HepG2 (cell line): ENCODE data around the gene AGRN. TPM values are rescaled to one million over a fixed set of nuclear protein-coding genes. Genes with fewer than 3 reads are reported as not detected.
A peak's percentile ranks its signal among the peaks of the same experiment; 100 is the strongest.

Experiments used
- ATAC-seq: fragments of 200-7000 bp; cut with Tn5 transposase; 3 replicates; pipeline ENCODE4 v1.9.1; 2020; ENCODE audit warnings: mild to moderate bottlenecking, moderate library complexity
- BruUV-seq: library from RNA; stranded (reverse); fragments of 400-500 nt; replicated peaks from 2 replicates; lab custom pipeline; 2021; lab: Mats Ljungman, UMichigan
- CTCF ChIA-PET: fragments of 300-600 bp; formaldehyde crosslinking; extraction: SDS; loops from one replicate; lab custom pipeline; 2021; ENCODE audit warnings: low total read pairs, inconsistent platforms, low intra/inter-chr PET ratio; lab: Yijun Ruan, JAX
- POLR2A ChIA-PET: fragments of 350-600 bp; sonication (Branson Sonifier 250); formaldehyde crosslinking; loops from one replicate; lab custom pipeline; 2020; ENCODE audit warnings: antibody characterized with exemption, inconsistent platforms; lab: Yijun Ruan, JAX
- DNase-seq: peaks from one replicate; pipeline ENCODE4 v3.0.0-alpha.2; 2015; ENCODE audit warnings: low spot score
- FAIRE-seq: peaks from 3 replicates; lab custom pipeline; 2011; peaks lifted over from hg19 to GRCh38; lab: Jason Lieb, UNC
- H2AFZ ChIP-seq: one replicate; pipeline ENCODE4 v1.6.1; 2011; ENCODE audit warnings: low read length, inconsistent platforms
- H3K27ac ChIP-seq: fragments of 300-600 bp; 3 replicates; pipeline ENCODE4 v1.8.0; 2011; ENCODE audit warnings: mixed run types, mild to moderate bottlenecking, mixed read lengths, low read length, inconsistent platforms; ENCODE audit not compliant: insufficient read depth; ENCODE audit errors: extremely low read length
- H3K27me3 ChIP-seq, 2 experiments: fragments of 200-600 bp in 1 of 2; 2 replicates in 1 of 2; 3 replicates in 1 of 2; pipeline versions ENCODE4 v1.6.0 to v1.8.0; 2011; ENCODE audit warnings: low read length in 2 of 2, mild to moderate bottlenecking in 2 of 2, moderate library complexity in 2 of 2, inconsistent platforms in 1 of 2; ENCODE audit not compliant: insufficient read depth in 2 of 2, control insufficient read depth in 1 of 2
- H3K36me3 ChIP-seq, 2 experiments: fragments of 200-600 bp in 1 of 2; replicated peaks in 1 of 2; 2 replicates in 1 of 2; 3 replicates in 1 of 2; pipeline versions ENCODE4 v1.5.1 to v1.8.0; 2011; ENCODE audit warnings: low read length in 2 of 2, inconsistent platforms in 1 of 2; ENCODE audit not compliant: insufficient read depth in 2 of 2, control insufficient read depth in 1 of 2
- H3K4me1 ChIP-seq: 2 replicates; pipeline ENCODE4 v1.5.1; 2012; ENCODE audit warnings: low read length, inconsistent platforms; ENCODE audit not compliant: insufficient read depth
- H3K4me2 ChIP-seq: 2 replicates; pipeline ENCODE4 v1.6.0; 2011; ENCODE audit warnings: low read depth, low read length, inconsistent platforms
- H3K4me3 ChIP-seq, 3 experiments: fragments of 200-600 bp in 1 of 3; sonication (generic), shearing (Covaris generic) in 1 of 3; replicated peaks in 1 of 3; 2 replicates each; pipeline ENCODE4 v1.5.1; 2011 to 2016; ENCODE audit warnings: low read length in 3 of 3, inconsistent platforms in 2 of 3, low read depth in 2 of 3, mild to moderate bottlenecking in 2 of 3, control low read depth in 1 of 3, mixed read lengths in 1 of 3; ENCODE audit not compliant: insufficient read depth in 1 of 3
- H3K79me2 ChIP-seq: one replicate; pipeline ENCODE4 v1.6.1; 2011; ENCODE audit warnings: low read length, inconsistent platforms; ENCODE audit not compliant: insufficient read depth
- H3K9ac ChIP-seq: 2 replicates; pipeline ENCODE4 v1.6.0; 2011; ENCODE audit warnings: mild to moderate bottlenecking, low read depth, low read length, inconsistent platforms; ENCODE audit not compliant: insufficient read depth
- H3K9me3 ChIP-seq: 2 replicates; pipeline ENCODE4 v1.5.1; 2012; ENCODE audit warnings: mild to moderate bottlenecking, low read length
- H4K20me1 ChIP-seq: 2 replicates; pipeline ENCODE4 v1.6.0; 2011; ENCODE audit warnings: inconsistent platforms, mild to moderate bottlenecking, low read length, moderate library complexity; ENCODE audit not compliant: insufficient read depth
- AGO2 ChIP-seq: fragments of 200-400 bp; formaldehyde crosslinking; optimal IDR thresholded peaks from 2 replicates; pipeline ENCODE3; 2017; ENCODE audit warnings: mild to moderate bottlenecking, low read depth, low read length, moderate library complexity
- CC2D1A ChIP-seq: sonication (generic); formaldehyde crosslinking; IDR thresholded peaks from 2 replicates; pipeline ENCODE4 v1.8.1; 2023; ENCODE audit warnings: mild to moderate bottlenecking, missing genetic modification reagents
- KDM5A ChIP-seq: fragments of 200-600 bp; sonication (generic); IDR thresholded peaks from 2 replicates; pipeline ENCODE4 v1.7.0; 2018; ENCODE audit warnings: antibody characterized with exemption, mild to moderate bottlenecking, low read length, borderline replicate concordance
- MYNN ChIP-seq: sonication (generic); formaldehyde crosslinking; IDR thresholded peaks from 2 replicates; pipeline ENCODE4 v1.4.0; 2020; ENCODE audit warnings: mild to moderate bottlenecking, low read depth, missing genetic modification reagents
- SIN3A ChIP-seq: IDR thresholded peaks from 2 replicates; pipeline ENCODE4 v1.6.1; 2011; ENCODE audit warnings: low read depth, mild to moderate bottlenecking, control low read depth, low read length, borderline replicate concordance
- YEATS2 ChIP-seq: sonication (generic); formaldehyde crosslinking; IDR thresholded peaks from 2 replicates; pipeline ENCODE4 v1.4.0; 2020; ENCODE audit warnings: missing genetic modification reagents, borderline replicate concordance
- ZBTB33 ChIP-seq: sonication (generic); formaldehyde crosslinking; IDR thresholded peaks from 2 replicates; pipeline ENCODE4 v1.4.0; 2020; ENCODE audit warnings: missing genetic modification reagents
- ZNF468 ChIP-seq: sonication (generic); formaldehyde crosslinking; IDR thresholded peaks from 2 replicates; pipeline ENCODE4 v1.8.0; 2022; ENCODE audit warnings: mild to moderate bottlenecking, moderate library complexity, missing genetic modification reagents
- ZNF768 ChIP-seq: sonication (generic); formaldehyde crosslinking; IDR thresholded peaks from 2 replicates; pipeline ENCODE4 v1.4.0; 2020; ENCODE audit warnings: missing genetic modification reagents
- ZXDC ChIP-seq: sonication (generic); formaldehyde crosslinking; IDR thresholded peaks from 2 replicates; pipeline ENCODE4 v1.5.0; 2020; ENCODE audit warnings: mild to moderate bottlenecking, missing genetic modification reagents
- WGBS: methylation state at CpG from one replicate; pipeline ENCODE4 v1.1.6; 2017; ENCODE audit warnings: low lambda C conversion rate; 5-methylcytosine and 5-hydroxymethylcytosine counted together
- in situ Hi-C: cut with HindIII; loops from 2 replicates; pipeline ENCODE4 v1.10.0; 2017; ENCODE audit warnings: low pct_unique_long_range_greater_than_20kb; ENCODE audit not compliant: extremely low pct_ligation_motif_present
- intact Hi-C: fragments of 100-400 bp; cut with micrococcal nuclease; formaldehyde crosslinking; loops from one replicate; pipeline ENCODE4 v1.10.0; 2022; ENCODE audit not compliant: unreplicated experiment
- polyA plus RNA-seq, 8 experiments: library from polyadenylated mRNA; depleted of rRNA in 3 of 8; stranded (reverse) in 7 of 8; unstranded in 1 of 8; fragments of >200 nt; fragmentation: Illumina TruSeq in 4 of 8; extraction: Trizol in 4 of 8; gene quantifications; 2 replicates each; pipeline versions ENCODE4 v1.2.1 to v1.2.3, GENCODE V29; 2011 to 2016; ENCODE audit warnings: low read depth in 4 of 8, missing spikeins in 1 of 8, mixed read lengths in 1 of 8; ENCODE audit not compliant: insufficient read depth in 1 of 8
- total RNA-seq, 5 experiments: library from RNA; depleted of rRNA; stranded (reverse); fragments of >200 nt; fragmentation: Illumina TruSeq; extraction: Trizol; gene quantifications; 2 replicates each; pipeline ENCODE4 v1.2.3, GENCODE V29; 2016; ENCODE audit warnings: low read depth in 1 of 5
- TF ChIP-seq, protein P1 (sequence below): sonication (generic); formaldehyde crosslinking; IDR thresholded peaks from 2 replicates; pipeline ENCODE4 v1.4.0; 2020; ENCODE audit warnings: missing genetic modification reagents, borderline replicate concordance

AGRN gene
- total and polyA plus RNA-seq, 2 of the 13 experiments (the other 11 are each of a cell fraction or from before 2014, with no cell fraction given), result 29.8 to 65.2 TPM

DNA sequence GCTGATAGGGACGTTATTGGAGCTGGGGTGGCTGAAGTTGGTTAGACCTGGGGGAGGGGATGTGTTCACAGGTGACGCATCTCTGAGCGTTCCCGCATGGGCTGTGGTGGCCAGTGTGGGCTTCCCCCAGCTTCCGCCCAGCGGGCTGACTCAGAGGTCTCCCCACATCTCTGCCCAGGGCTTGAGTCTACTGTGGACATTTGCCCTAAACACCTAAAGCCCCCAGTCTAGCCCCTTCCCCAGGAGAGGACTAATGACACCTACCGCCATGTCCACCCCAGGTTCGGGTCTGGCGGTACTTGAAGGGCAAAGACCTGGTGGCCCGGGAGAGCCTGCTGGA, 2.0 kb downstream of the AGRN start (continued):
- no peak for TF ChIP-seq ZXDC (CRISPR knock-in tag)
- peak; percentile 38; the same call in 1 of the 2 replicates for TF ChIP-seq ZBTB33 (CRISPR knock-in tag)
- no peak for TF ChIP-seq ZNF468 (CRISPR knock-in tag)
- no peak for TF ChIP-seq SIN3A

DNA sequence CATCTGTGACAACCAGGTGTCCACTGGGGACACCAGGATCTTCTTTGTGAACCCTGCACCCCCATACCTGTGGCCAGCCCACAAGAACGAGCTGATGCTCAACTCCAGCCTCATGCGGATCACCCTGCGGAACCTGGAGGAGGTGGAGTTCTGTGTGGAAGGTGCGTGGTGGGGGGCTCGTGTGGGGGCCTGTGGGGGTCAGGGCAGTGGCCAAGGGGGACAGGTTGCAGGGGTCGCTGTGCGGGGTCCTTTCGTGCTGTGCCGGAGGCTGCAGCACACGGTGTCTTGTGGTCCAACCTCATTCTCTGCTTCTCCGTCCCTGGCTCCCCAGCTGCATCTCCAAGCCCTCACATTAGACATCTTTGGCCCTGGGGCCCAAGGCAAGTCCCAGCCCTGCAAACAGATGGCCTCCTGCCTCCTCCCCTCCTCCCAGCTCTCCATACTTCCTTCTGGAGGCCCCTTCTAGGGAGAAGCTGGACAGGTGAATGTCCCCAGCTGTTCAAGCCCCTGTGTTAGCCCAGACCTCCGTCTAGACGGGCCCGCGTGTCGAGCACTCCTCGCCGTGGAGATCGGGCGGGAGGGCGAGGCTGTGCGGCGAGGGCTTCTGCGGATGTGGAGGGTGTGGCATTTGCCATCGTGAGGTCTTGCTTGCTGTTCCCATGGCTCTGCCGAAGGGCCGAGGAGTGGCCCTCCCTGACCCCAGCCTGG, 2.5 kb downstream of the AGRN start:
- ChIA-PET CTCF (no interaction called here), POLR2A (interaction anchor here (1.3 to 1.8 kb wide), 3 partner anchors 15 to 42 kb away, joined by 3 to 6 read pairs (median 4); no protein-coding TSS in a partner anchor)
- Histone ChIP-seq H3K36me3 (peaks cover 4 to 15% of the 10 kb centered on the region in 2 experiments; a peak in 4 of 5 replicates), H3K4me3 (no peak overlapping the region; a peak in 1 of 6 replicates), H2AFZ (no peak overlapping the region), H3K4me1 (peaks cover 62% of the 10 kb centered on the region), H3K27ac (no peak overlapping the region), H3K4me2 (peak overlapping the region; percentile 90; the same call in 1 of the 2 replicates), H4K20me1 (peaks cover 31% of the 10 kb centered on the region; the same call in 1 of the 2 replicates), H3K79me2 (peaks cover 23% of the 10 kb centered on the region), H3K9ac (peak overlapping the region; percentile 22; the same call in 1 of the 2 replicates), H3K9me3 (no peaks in the 10 kb centered on the region), H3K27me3 (no peaks in the 10 kb centered on the region)
- ATAC-seq (no peak), FAIRE-seq (no peak), DNase-seq (no peak)
- intact Hi-C loops, result no loop called here
- 100% methylated on average over 1 of the region's 27 CpGs for WGBS
- TF ChIP-seq CC2D1A, result no peak
- 0 out of 2 replicates have a peak, but pooled peaks have one; percentile 9 for TF ChIP-seq ZNF768 (CRISPR knock-in tag)
- no peak for TF ChIP-seq KDM5A
- TF ChIP-seq, protein P1, sequence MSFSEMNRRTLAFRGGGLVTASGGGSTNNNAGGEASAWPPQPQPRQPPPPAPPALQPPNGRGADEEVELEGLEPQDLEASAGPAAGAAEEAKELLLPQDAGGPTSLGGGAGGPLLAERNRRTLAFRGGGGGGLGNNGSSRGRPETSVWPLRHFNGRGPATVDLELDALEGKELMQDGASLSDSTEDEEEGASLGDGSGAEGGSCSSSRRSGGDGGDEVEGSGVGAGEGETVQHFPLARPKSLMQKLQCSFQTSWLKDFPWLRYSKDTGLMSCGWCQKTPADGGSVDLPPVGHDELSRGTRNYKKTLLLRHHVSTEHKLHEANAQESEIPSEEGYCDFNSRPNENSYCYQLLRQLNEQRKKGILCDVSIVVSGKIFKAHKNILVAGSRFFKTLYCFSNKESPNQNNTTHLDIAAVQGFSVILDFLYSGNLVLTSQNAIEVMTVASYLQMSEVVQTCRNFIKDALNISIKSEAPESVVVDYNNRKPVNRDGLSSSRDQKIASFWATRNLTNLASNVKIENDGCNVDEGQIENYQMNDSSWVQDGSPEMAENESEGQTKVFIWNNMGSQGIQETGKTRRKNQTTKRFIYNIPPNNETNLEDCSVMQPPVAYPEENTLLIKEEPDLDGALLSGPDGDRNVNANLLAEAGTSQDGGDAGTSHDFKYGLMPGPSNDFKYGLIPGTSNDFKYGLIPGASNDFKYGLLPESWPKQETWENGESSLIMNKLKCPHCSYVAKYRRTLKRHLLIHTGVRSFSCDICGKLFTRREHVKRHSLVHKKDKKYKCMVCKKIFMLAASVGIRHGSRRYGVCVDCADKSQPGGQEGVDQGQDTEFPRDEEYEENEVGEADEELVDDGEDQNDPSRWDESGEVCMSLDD (CRISPR knock-in tag), result no peak
- TF ChIP-seq AGO2, result peak; percentile 43
- no peak for TF ChIP-seq MYNN (CRISPR knock-in tag)
- no peak for TF ChIP-seq YEATS2 (CRISPR knock-in tag)
- no TSS peak for BruUV-seq
- in situ Hi-C loops, result loop anchor here (5.0 kb wide), 1 partner anchor 35 kb away; no protein-coding TSS in a partner anchor
